Liver (tissue), 9 donors: Measurements from ENCODE around the gene CSE1L. TPM values are rescaled to one million over a fixed set of nuclear protein-coding genes. Genes with fewer than 3 reads are reported as not detected.

Experiments
- DNase-seq: peaks from one replicate; pipeline ENCODE4 v3.0.0-alpha.2; 2017; ENCODE audit warnings: low spot score
- H3K27ac ChIP-seq, 2 donors: one replicate each; pipeline ENCODE4 v1.7.0; 2013; ENCODE audit warnings: inconsistent platforms in 2 of 2, low read length in 2 of 2, control low read depth in 1 of 2, low read depth in 1 of 2, mild to moderate bottlenecking in 1 of 2
- H3K27me3 ChIP-seq, 4 donors: one replicate each; pipeline versions ENCODE4 v1.6.1 to v1.7.0; 2013; ENCODE audit warnings: low read length in 3 of 4, inconsistent platforms in 1 of 4, mild to moderate bottlenecking in 1 of 4, moderate library complexity in 1 of 4; ENCODE audit not compliant: control insufficient read depth in 4 of 4, insufficient read depth in 4 of 4
- H3K36me3 ChIP-seq, 4 donors: one replicate each; pipeline versions ENCODE4 v1.6.1 to v1.7.0; 2013; ENCODE audit warnings: low read length in 3 of 4, mild to moderate bottlenecking in 3 of 4, low read depth in 1 of 4, moderate library complexity in 1 of 4; ENCODE audit not compliant: control insufficient read depth in 4 of 4, insufficient read depth in 3 of 4
- H3K4me1 ChIP-seq, 4 donors: one replicate each; pipeline versions ENCODE4 v1.6.1 to v1.7.0; 2013; ENCODE audit warnings: low read length in 3 of 4, mild to moderate bottlenecking in 3 of 4, moderate library complexity in 1 of 4; ENCODE audit not compliant: control insufficient read depth in 4 of 4, insufficient read depth in 4 of 4
- H3K4me3 ChIP-seq, 3 donors: one replicate each; pipeline versions ENCODE4 v1.6.1 to v1.7.0; 2013; ENCODE audit warnings: low read length in 3 of 3, control low read depth in 1 of 3, low read depth in 1 of 3, mild to moderate bottlenecking in 1 of 3
- H3K9ac ChIP-seq, 2 donors: one replicate each; pipeline ENCODE4 v1.7.0; 2013; ENCODE audit warnings: low read length in 2 of 2, mild to moderate bottlenecking in 2 of 2, moderate library complexity in 2 of 2, control low read depth in 1 of 2, low read depth in 1 of 2
- H3K9me3 ChIP-seq, 4 donors: one replicate each; pipeline versions ENCODE4 v1.6.1 to v1.7.0; 2013; ENCODE audit warnings: low read length in 3 of 4; ENCODE audit not compliant: control insufficient read depth in 4 of 4
- CTCF ChIP-seq: fragments of 150-350 bp; IDR thresholded peaks from 2 replicates; pipeline ENCODE4 v1.5.1; 2017; ENCODE audit warnings: improper control_type of control experiment, low read depth, low read length; ENCODE audit not compliant: missing input control
- EGR1 ChIP-seq, 2 donors: IDR thresholded peaks; 2 replicates each; pipeline ENCODE4 v1.6.1; 2016 to 2018; ENCODE audit warnings: antibody characterized with exemption in 2 of 2, low read depth in 2 of 2
- FOXA1 ChIP-seq: IDR thresholded peaks from 2 replicates; pipeline ENCODE4 v1.6.1; 2016; ENCODE audit warnings: antibody characterized with exemption
- FOXA2 ChIP-seq: IDR thresholded peaks from 2 replicates; pipeline ENCODE4 v1.6.1; 2016; ENCODE audit warnings: antibody characterized with exemption
- GABPA ChIP-seq, 2 donors: IDR thresholded peaks in 1 of 2; conservative IDR thresholded peaks in 1 of 2; 2 replicates each; pipeline ENCODE4 v1.6.1; 2016; ENCODE audit warnings: antibody characterized with exemption in 2 of 2, mild to moderate bottlenecking in 1 of 2, moderate library complexity in 1 of 2
- HNF4A ChIP-seq, 2 donors: conservative IDR thresholded peaks; 2 replicates each; pipeline ENCODE4 v1.6.1; 2016; ENCODE audit warnings: antibody characterized with exemption in 2 of 2, mild to moderate bottlenecking in 2 of 2
- JUND ChIP-seq, 2 donors: IDR thresholded peaks; 2 replicates each; pipeline ENCODE4 v1.6.1; 2016; ENCODE audit warnings: antibody characterized with exemption in 2 of 2
- RAD21 ChIP-seq, 2 donors: IDR thresholded peaks; 2 replicates each; pipeline ENCODE4 v1.6.1; 2016; ENCODE audit warnings: antibody characterized with exemption in 2 of 2, mild to moderate bottlenecking in 2 of 2
- REST ChIP-seq: IDR thresholded peaks from 2 replicates; pipeline ENCODE4 v1.6.1; 2016; ENCODE audit warnings: antibody characterized with exemption, mild to moderate bottlenecking
- RXRA ChIP-seq, 2 donors: IDR thresholded peaks; 2 replicates each; pipeline ENCODE4 v1.6.1; 2017 to 2018; ENCODE audit warnings: antibody characterized with exemption in 2 of 2, mild to moderate bottlenecking in 1 of 2
- SP1 ChIP-seq: IDR thresholded peaks from 2 replicates; pipeline ENCODE4 v1.6.1; 2018; ENCODE audit warnings: antibody characterized with exemption, mild to moderate bottlenecking
- TAF1 ChIP-seq: conservative IDR thresholded peaks from 2 replicates; pipeline ENCODE4 v1.6.1; 2016; ENCODE audit warnings: antibody characterized with exemption, mild to moderate bottlenecking
- YY1 ChIP-seq: IDR thresholded peaks from 2 replicates; pipeline ENCODE4 v1.6.1; 2016; ENCODE audit warnings: antibody characterized with exemption, mild to moderate bottlenecking
- WGBS: extraction: QIAGEN DNeasy Blood & Tissue Kit; methylation state at CpG from one replicate; pipeline ENCODE4 v1.1.7; 2013; 5-methylcytosine and 5-hydroxymethylcytosine counted together
- polyA plus RNA-seq, 2 donors: library from polyadenylated mRNA; stranded (reverse) in 1 of 2; unstranded in 1 of 2; fragments of 200-250 nt in 1 of 2; fragments of >200 nt in 1 of 2; fragmentation: Nextera tagmentation in 1 of 2; extraction: Ambion mirVana in 1 of 2; gene quantifications; one replicate each; pipeline versions ENCODE4 v1.2.1 to v1.2.3, GENCODE V29; 2013 to 2015
- total RNA-seq, 2 donors: library from RNA; depleted of rRNA; stranded (reverse); fragments of >200 nt; gene quantifications; one replicate each; pipeline ENCODE4 v1.2.3, GENCODE V29; 2014
- TF ChIP-seq, protein P1 (sequence below): IDR thresholded peaks from 2 replicates; pipeline ENCODE4 v1.6.1; 2016; ENCODE audit warnings: antibody characterized with exemption
- TF ChIP-seq, protein P2 (sequence below): IDR thresholded peaks from 2 replicates; pipeline ENCODE4 v1.6.1; 2016; ENCODE audit warnings: antibody characterized with exemption
- donor health status: healthy.
- donor health status: healthy.
- donor health status: healthy.
- donor health status: healthy.
- donor health status: healthy.

The CSE1L gene
- total and polyA plus RNA-seq, 4 donors, result 13.1 to 48.8 (median 19.3) TPM

DNA sequence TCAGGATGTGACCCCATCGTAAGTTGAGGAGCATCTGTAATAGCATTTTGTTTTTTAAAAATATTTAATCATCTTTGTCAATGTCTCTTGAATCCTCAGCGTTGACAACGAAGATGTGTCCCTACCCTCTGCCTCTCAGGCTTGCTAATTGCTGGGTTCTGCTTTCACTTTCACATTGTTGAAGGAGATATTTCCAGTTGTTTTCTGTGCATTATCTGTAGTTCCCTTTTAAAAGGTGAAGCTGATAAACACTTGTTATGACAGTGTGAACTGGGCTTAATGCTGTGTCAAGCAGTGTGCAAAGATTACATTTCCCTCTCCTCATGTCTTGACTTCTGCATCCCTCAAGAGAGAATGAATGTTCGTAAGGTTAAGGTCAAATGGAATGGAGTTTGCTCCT is 54.9 kb downstream of the CSE1L start:
- TF ChIP-seq FOXA1 (no peak), TAF1 (no peak), SP1 (no peak), RAD21 (IDR thresholded peaks at IDR 0.05) (no peak), REST (no peak), RXRA (IDR thresholded peaks at IDR 0.05) (no peak), GABPA (IDR thresholded peaks at IDR 0.05 in 1 of 2, conservative IDR thresholded peaks at IDR 0.05 in 1 of 2) (no peak), EGR1 (IDR thresholded peaks at IDR 0.05; ENCODE audit: low read depth in 2 of 2) (no peak), HNF4A (conservative IDR thresholded peaks at IDR 0.05) (no peak), FOXA2 (no peak), YY1 (no peak)
- TF ChIP-seq, protein P1, sequence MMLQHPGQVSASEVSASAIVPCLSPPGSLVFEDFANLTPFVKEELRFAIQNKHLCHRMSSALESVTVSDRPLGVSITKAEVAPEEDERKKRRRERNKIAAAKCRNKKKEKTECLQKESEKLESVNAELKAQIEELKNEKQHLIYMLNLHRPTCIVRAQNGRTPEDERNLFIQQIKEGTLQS, result no peak
- TF ChIP-seq, protein P2, sequence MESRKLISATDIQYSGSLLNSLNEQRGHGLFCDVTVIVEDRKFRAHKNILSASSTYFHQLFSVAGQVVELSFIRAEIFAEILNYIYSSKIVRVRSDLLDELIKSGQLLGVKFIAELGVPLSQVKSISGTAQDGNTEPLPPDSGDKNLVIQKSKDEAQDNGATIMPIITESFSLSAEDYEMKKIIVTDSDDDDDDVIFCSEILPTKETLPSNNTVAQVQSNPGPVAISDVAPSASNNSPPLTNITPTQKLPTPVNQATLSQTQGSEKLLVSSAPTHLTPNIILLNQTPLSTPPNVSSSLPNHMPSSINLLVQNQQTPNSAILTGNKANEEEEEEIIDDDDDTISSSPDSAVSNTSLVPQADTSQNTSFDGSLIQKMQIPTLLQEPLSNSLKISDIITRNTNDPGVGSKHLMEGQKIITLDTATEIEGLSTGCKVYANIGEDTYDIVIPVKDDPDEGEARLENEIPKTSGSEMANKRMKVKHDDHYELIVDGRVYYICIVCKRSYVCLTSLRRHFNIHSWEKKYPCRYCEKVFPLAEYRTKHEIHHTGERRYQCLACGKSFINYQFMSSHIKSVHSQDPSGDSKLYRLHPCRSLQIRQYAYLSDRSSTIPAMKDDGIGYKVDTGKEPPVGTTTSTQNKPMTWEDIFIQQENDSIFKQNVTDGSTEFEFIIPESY, result no peak
- peak overlapping the region in 1 of 2 donors; percentile 34 for H3K27ac ChIP-seq
- H3K9ac ChIP-seq, result no peak overlapping the region
- H3K9me3 ChIP-seq, result no peaks in the 10 kb centered on the region
- 68% methylated on average over 4 of the region's 4 CpGs for WGBS
- DNase-seq, result no peak
- peaks cover 14 to 55% (median 40%) of the 10 kb centered on the region in 4 donors for H3K36me3 ChIP-seq
- no peaks in the 10 kb centered on the region for H3K27me3 ChIP-seq
- no peak overlapping the region for H3K4me3 ChIP-seq
- H3K4me1 ChIP-seq, result no peaks in the 10 kb centered on the region

DNA sequence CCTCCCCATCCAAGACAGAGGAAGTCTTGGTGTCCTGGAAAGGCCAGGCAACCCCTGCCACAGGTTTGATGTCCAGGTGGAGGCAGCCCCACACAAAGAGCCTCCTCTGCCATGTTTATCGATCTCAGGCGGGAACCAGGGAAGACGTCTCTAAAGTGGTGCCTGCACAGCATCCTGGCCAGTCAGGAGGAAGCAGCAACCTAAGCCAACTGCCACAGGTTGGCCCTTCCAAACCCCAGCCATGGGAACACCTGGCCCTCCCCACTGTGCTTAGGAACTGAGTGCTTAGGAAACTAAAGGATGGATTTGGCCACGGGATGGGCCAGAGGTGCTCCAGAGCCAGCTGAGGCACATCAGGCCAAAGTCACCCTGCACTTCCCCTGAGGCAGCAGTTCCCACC is 56.9 kb downstream of the CSE1L start:
- Histone ChIP-seq H3K27me3 (no peaks in the 10 kb centered on the region), H3K9ac (no peak overlapping the region), H3K36me3 (peaks cover 13 to 40% (median 27%) of the 10 kb centered on the region in 4 donors), H3K27ac (no peak overlapping the region), H3K4me3 (no peak overlapping the region), H3K4me1 (no peaks in the 10 kb centered on the region), H3K9me3 (no peaks in the 10 kb centered on the region)
- no peak for DNase-seq
- TF ChIP-seq TAF1 (no peak), CTCF (no peak), EGR1 (IDR thresholded peaks at IDR 0.05; ENCODE audit: low read depth in 2 of 2) (no peak), RAD21 (IDR thresholded peaks at IDR 0.05) (no peak), YY1 (no peak), REST (no peak), RXRA (IDR thresholded peaks at IDR 0.05) (no peak), JUND (IDR thresholded peaks at IDR 0.05) (no peak), SP1 (no peak), FOXA1 (no peak)
- TF ChIP-seq, protein P2, result no peak
- TF ChIP-seq, protein P1, result no peak
- 95% methylated on average over 4 of the region's 4 CpGs for WGBS
